GM12801 (cell line): ENCODE results near the gene SMAD9.

Experiments
- CTCF ChIP-seq: IDR thresholded peaks from one replicate; pipeline ENCODE4 v1.5.1; 2011; ENCODE audit warnings: control low read depth; ENCODE audit not compliant: insufficient read length; ENCODE audit errors: extremely low read depth

The SMAD9 gene

GRCh38 chr13:36910545-36910944 lies 9.5 kb downstream of the SMAD9 start:
- TF ChIP-seq CTCF = no peak

- TF ChIP-seq CTCF = no peak
Measured at GRCh38 chr13:36907821-36908220, 12.2 kb downstream of the SMAD9 start.

- no peak for TF ChIP-seq CTCF
Measured at GRCh38 chr13:36907266-36907665, 12.8 kb downstream of the SMAD9 start.

- no peak for TF ChIP-seq CTCF
Measured at GRCh38 chr13:36905944-36906343, 14.1 kb downstream of the SMAD9 start.

GRCh38 chr13:36903925-36904595 lies 16.0 kb downstream of the SMAD9 start:
- no peak for TF ChIP-seq CTCF

- TF ChIP-seq CTCF = no peak
Measured at GRCh38 chr13:36897054-36897616, 22.9 kb downstream of the SMAD9 start.

- no peak for TF ChIP-seq CTCF
Measured at GRCh38 chr13:36891752-36892151, 28.3 kb downstream of the SMAD9 start.

GRCh38 chr13:36888645-36889044 lies 31.4 kb downstream of the SMAD9 start:
- TF ChIP-seq CTCF = no peak
